PC-3 (cell line): ENCODE data around the gene LRBA.

Experiments used
- CTCF ChIP-seq: fragments of 300-600 bp; sonication (generic); conservative IDR thresholded peaks from 2 replicates; pipeline ENCODE4 v1.5.1; 2017; ENCODE audit warnings: antibody characterized with exemption, low read depth, mild to moderate bottlenecking, low read length
- EZH2 ChIP-seq: fragments of 300-600 bp; sonication (generic); IDR thresholded peaks from one replicate; pipeline ENCODE4 v1.6.1; 2017; ENCODE audit warnings: antibody characterized with exemption, mild to moderate bottlenecking, low read length; ENCODE audit not compliant: unreplicated experiment
- EZH2phosphoT487 ChIP-seq: fragments of 300-600 bp; sonication (generic); IDR thresholded peaks from 2 replicates; pipeline ENCODE4 v1.6.1; 2018; ENCODE audit warnings: mild to moderate bottlenecking, antibody characterized with exemption, low read length, borderline replicate concordance

- TF ChIP-seq CTCF (no peak), EZH2 (no peak), EZH2phosphoT487 (no peak)
Observed at GRCh38 chr4:150318971-150319370, 696.1 kb downstream of the LRBA start.
